GM12801 (cell line): ENCODE measurements around the gene MSI2.

Source experiments
- CTCF ChIP-seq: IDR thresholded peaks from one replicate; pipeline ENCODE4 v1.5.1; 2011; ENCODE audit warnings: control low read depth; ENCODE audit not compliant: insufficient read length; ENCODE audit errors: extremely low read depth

The MSI2 gene

GRCh38 chr17:57235124-57235523, 21.2 kb upstream of the MSI2 start:
- no peak for TF ChIP-seq CTCF

- TF ChIP-seq CTCF: no peak
These were observed 19.5 kb upstream of the MSI2 start for GRCh38 chr17:57236686-57237299.

DNA sequence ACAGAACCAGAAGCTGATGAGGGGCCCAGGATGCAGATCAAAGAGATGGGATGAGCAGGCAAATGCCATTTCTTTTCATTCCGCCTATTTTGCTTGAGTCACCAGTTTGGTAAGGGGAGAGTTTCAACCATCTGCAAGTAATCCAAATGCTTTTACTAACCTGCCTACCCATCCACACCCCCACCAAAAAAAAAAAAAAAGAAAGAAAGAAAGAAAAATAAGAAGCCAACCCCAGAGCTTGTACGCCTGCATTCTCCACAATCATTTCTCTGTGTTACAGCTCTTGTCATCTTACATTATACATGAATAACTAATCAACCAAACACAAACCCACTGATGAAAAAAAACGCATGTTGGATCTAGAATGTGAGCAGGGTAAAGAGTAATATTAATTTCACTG, 15.7 kb upstream of the MSI2 start:
- no peak for TF ChIP-seq CTCF

GRCh38 chr17:57242148-57242547, 14.2 kb upstream of the MSI2 start:
- TF ChIP-seq CTCF: no peak

DNA sequence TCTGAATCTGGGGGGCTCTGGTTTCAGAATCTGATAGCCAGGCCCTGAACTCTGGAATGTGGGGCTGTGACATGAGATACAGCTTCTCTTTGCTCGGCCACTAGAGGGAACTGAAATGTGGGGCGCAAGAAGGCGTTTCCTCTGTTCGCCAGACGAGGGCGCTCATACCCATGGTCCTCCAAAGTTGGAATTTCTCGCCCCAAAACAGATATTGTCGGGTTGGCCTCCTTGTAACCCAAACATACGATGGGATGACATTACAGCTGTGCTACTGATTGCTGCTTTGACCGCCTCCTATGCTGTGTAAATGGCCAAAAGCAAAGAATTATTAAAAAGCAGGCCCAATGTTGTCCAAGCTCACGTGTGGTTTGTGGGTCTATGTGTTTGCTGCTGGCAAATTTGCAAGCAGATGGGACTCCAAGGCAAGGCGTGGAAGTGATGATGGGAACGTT, 13.1 kb upstream of the MSI2 start:
- peak; percentile 98 for TF ChIP-seq CTCF

GRCh38 chr17:57245786-57246185, 10.5 kb upstream of the MSI2 start:
- TF ChIP-seq CTCF: no peak

- no peak for TF ChIP-seq CTCF
These were observed 10.1 kb upstream of the MSI2 start for GRCh38 chr17:57246257-57246656.

GRCh38 chr17:57247261-57247660, 9.1 kb upstream of the MSI2 start:
- TF ChIP-seq CTCF: no peak
